HUES64 (cell line): ENCODE data around the gene ZNF750.

ENCODE experiments used
- H3K27ac ChIP-seq: 2 replicates; pipeline ENCODE4 v1.7.0; 2013; ENCODE audit warnings: low read depth, low read length, inconsistent platforms
- H3K27me3 ChIP-seq: 2 replicates; pipeline ENCODE4 v1.6.1; 2013; ENCODE audit warnings: mild to moderate bottlenecking, low read length; ENCODE audit not compliant: insufficient read depth
- H3K36me3 ChIP-seq: 2 replicates; pipeline ENCODE4 v1.6.1; 2013; ENCODE audit warnings: mild to moderate bottlenecking, low read length; ENCODE audit not compliant: insufficient read depth
- H3K4me1 ChIP-seq: 2 replicates; pipeline ENCODE4 v1.6.1; 2013; ENCODE audit warnings: mild to moderate bottlenecking, low read length, moderate library complexity; ENCODE audit not compliant: insufficient read depth
- H3K4me3 ChIP-seq: 2 replicates; pipeline ENCODE4 v1.5.1; 2013; ENCODE audit warnings: mild to moderate bottlenecking, low read length, moderate library complexity
- H3K9ac ChIP-seq: 2 replicates; pipeline ENCODE4 v1.6.1; 2013; ENCODE audit warnings: mild to moderate bottlenecking, low read depth, low read length
- H3K9me3 ChIP-seq: 2 replicates; pipeline ENCODE4 v1.6.1; 2013; ENCODE audit warnings: low read depth, low read length; ENCODE audit not compliant: insufficient read depth
- WGBS: fragments of 150-250, 120-280 bp; methylation state at CpG from one replicate; pipeline ENCODE4 v1.1.7; 2013; ENCODE audit warnings: missing lambda C conversion rate; 5-methylcytosine and 5-hydroxymethylcytosine counted together

The ZNF750 gene

DNA sequence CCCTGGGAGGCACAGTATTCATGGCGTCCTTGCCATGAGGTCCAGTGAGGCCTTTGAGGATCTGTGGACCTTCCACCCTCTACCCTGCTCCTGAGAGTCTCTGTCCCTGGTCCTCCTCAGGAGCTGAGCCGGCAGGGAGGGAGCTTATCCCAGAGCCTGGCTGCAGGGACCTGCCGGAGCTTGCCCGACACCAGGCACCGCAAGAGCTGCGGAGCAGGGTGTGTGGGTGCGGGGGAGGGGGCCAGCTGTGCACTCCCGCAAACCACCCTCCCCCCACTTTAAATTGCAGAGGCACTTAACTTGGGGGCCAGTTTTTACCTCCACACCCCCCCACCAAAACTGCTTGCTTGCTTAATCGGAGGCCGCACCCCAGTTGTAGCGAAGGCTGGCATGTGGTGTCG lies 609 bp upstream of the ZNF750 start:
- H3K4me3 ChIP-seq = no peak overlapping the region
- 92% methylated on average over 7 of the region's 12 CpGs for WGBS
- peaks cover 15% of the 10 kb centered on the region for H3K4me1 ChIP-seq
- no peaks in the 10 kb centered on the region for H3K27me3 ChIP-seq
- no peaks in the 10 kb centered on the region for H3K9me3 ChIP-seq
- peak overlapping the region; percentile 18; the same call in 1 of the 2 replicates for H3K9ac ChIP-seq
- peaks cover 18% of the 10 kb centered on the region for H3K36me3 ChIP-seq
- H3K27ac ChIP-seq = no peak overlapping the region

DNA sequence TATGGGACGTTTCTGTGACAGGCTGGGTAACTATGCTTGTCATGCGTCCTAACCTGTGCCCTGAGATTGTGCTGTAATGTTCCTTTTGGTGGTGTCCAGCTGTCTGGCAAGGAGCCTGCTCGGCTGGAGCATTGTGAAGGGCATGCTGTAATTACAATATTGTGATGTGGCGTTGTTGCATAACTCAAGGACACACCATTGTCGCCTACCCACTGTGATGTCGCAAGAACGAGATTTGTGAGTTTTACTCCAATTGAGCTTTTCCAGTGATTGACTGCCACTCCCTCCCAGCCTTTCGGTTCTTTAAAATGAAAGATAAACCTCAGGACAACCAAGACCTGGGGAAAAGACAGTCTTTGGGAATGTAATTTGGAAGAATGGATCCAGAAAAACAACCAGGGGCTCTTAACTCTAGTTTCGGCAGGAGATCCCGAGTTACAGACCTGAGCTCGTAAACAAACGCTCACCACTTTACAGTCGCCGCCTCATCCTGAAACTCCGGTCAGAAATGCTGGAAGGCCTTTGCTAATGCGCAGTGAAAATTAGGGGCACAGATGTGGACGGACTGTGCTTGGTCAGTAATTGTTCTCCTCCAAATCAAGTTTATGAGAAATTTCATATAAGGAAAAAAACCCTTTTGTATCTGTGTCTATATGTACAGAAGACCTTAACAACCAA lies 1.3 kb downstream of the ZNF750 start:
- H3K27me3 ChIP-seq = no peaks in the 10 kb centered on the region
- H3K9me3 ChIP-seq = no peaks in the 10 kb centered on the region
- no peak overlapping the region for H3K4me3 ChIP-seq
- peaks cover 15% of the 10 kb centered on the region for H3K4me1 ChIP-seq
- H3K9ac ChIP-seq = no peak overlapping the region
- no peak overlapping the region for H3K27ac ChIP-seq
- peaks cover 23% of the 10 kb centered on the region for H3K36me3 ChIP-seq
- 95% methylated on average over 17 of the region's 17 CpGs for WGBS

DNA sequence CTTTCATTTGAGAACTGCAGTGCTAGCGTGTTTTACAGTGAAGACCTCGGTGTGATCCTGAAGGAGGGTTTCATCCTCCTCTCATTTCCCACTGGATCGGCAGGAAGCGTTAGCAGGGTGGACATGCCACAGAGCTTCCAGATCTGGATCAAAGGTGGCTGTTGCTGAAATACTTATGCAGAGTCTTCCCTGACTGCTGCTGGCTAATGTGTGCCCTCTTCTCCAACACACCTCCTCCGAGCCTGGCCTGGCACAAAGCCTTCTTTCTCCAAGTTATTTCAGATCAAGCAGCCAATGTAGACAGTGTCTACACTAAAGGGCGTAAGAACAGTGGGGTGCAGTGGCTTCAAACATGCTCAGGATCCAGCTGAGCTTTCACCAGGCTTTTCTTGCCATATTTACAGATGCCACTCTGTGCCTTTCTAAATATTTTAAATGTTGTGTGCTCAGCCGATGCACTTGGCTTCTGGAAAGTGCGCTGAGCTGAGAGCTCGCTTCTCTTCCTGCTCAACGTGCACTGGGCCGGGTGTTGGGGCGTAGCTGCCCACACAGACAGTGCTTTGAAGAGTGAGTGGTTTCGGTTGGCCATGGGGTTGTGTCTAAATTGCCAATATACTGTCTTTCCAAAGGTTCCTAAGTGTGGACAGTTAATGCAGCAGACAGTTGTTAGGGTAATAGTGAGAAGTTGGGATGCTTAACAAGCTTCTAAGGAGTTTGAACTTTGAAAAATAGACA lies 2.1 kb downstream of the ZNF750 start:
- H3K4me3 ChIP-seq = no peak overlapping the region
- WGBS = 91% methylated on average over 13 of the region's 13 CpGs
- H3K27ac ChIP-seq = no peak overlapping the region
- H3K36me3 ChIP-seq = peaks cover 31% of the 10 kb centered on the region
- peaks cover 15% of the 10 kb centered on the region for H3K4me1 ChIP-seq
- H3K9me3 ChIP-seq = no peaks in the 10 kb centered on the region
- H3K9ac ChIP-seq = no peak overlapping the region
- no peaks in the 10 kb centered on the region for H3K27me3 ChIP-seq

DNA sequence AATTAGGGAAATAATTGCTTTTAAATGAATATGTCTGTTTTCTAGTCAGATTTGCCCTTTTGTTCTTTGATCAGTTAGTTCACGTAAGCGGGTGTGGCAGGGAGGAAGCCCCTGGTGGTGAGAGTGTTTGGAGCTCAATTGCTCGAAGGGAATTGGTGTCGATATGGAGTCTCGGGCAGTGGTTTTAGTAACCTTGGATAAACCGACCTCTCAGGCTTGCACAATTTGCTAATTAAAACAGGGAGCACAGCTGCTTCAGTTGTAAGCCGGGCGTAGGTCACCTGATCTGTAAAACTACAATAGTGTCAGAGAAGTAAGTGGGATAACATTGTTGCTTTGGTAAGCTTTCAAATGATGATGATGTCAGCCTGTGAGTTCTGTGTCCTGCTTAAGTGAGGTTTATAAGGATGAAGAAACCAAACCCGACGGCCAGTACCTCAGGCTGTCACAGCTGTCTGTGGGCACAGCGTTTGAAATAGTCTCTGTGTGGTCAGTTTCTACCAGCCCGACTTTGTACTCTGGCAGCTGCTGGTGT lies 2.9 kb downstream of the ZNF750 start:
- peaks cover 15% of the 10 kb centered on the region for H3K4me1 ChIP-seq
- H3K36me3 ChIP-seq = peaks cover 36% of the 10 kb centered on the region
- no peaks in the 10 kb centered on the region for H3K27me3 ChIP-seq
- H3K27ac ChIP-seq = no peak overlapping the region
- no peaks in the 10 kb centered on the region for H3K9me3 ChIP-seq
- 91% methylated on average over 12 of the region's 12 CpGs for WGBS
- H3K9ac ChIP-seq = no peak overlapping the region
- H3K4me3 ChIP-seq = no peak overlapping the region

DNA sequence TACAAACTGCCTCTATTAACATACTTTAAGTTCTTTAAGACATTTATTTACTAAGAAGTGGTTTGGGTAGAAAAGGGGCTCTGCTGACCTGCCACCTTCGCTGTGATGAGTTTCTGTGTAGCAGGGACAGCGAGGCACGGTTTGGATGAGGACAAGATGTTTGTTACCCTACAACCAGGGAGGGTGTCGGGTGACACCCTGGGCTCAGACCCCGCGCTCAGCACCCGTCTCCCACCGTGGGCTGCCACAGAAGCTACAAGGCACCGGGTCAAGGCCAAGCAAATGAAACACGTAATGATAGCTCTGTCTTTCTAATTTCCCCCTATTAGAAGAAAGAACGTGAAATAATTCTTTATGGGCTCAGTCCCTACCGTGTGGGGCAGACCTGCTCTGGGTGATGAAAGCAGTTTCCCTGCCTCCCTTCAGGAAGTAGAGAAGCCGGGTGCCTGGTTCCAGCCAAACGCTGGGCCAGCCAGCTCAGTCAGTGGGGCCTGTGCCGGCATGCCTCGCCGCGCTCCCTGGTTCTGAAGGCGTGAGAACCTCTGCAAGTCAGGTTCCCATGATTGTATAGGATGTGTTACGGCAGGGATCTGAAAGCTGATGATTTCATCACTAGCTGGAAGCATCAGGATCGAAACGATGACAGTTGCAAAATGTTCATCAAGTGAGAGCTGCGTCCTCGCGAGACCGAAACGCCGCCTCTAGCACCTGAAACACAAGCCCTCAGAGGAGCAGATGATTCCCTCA lies 3.9 kb downstream of the ZNF750 start:
- H3K27me3 ChIP-seq = no peaks in the 10 kb centered on the region
- no peak overlapping the region for H3K9ac ChIP-seq
- H3K4me3 ChIP-seq = no peak overlapping the region
- H3K9me3 ChIP-seq = no peaks in the 10 kb centered on the region
- H3K4me1 ChIP-seq = peaks cover 15% of the 10 kb centered on the region
- H3K27ac ChIP-seq = no peak overlapping the region
- WGBS = 93% methylated on average over 28 of the region's 28 CpGs
- peaks cover 42% of the 10 kb centered on the region for H3K36me3 ChIP-seq

DNA sequence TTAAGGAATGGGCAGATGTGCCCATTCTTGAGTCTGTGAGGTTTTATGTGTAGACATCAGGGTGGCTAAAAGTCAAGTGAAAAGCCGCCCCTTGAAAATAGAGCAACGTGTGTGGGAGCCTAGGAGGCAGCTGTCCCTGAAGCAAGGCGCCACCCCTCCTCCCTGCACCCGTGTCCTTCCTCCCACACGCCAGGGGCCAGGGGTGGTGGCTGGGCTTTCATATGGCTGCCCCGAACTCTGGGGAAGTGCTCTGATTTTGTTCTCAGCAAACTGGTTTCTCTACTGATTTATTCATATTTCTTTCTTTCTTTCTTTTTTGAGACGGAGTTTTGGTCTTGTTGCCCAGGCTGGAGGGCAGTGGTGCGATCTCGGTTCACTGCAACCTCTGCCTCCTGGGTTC lies 4.7 kb downstream of the ZNF750 start:
- peaks cover 45% of the 10 kb centered on the region for H3K36me3 ChIP-seq
- peaks cover 12% of the 10 kb centered on the region for H3K4me1 ChIP-seq
- no peak overlapping the region for H3K4me3 ChIP-seq

DNA sequence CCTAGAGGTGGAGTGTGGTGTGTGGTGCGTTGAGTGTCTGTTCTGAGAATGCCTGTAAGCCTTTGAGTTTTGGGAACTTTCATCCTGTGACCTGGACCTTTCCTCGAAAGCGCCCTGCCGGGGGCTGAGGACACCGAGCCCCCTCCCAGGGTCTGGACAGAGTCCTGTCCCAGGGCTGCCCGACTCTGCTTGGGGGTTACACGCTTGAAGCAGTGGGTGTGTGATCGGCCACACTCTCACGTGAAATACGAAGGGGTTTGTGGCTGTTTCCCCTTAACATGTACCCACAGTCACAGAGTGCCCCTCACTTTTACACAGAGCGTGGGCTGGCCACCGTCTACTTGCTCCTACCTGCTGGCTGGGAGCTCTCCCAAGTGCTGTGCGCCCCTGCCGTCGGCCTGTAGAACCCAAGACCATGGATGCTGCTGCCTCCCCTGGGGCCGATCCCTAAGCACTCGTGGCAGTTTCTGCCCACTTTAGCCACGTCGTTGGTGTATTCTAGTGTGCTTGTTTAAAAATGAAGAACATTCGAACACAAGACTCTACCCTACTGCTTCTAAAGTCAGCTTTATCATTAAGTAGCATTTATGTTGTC lies 6.8 kb downstream of the ZNF750 start:
- 93% methylated on average over 19 of the region's 20 CpGs for WGBS
- Histone ChIP-seq H3K9me3 (no peaks in the 10 kb centered on the region), H3K27me3 (no peaks in the 10 kb centered on the region), H3K9ac (no peak overlapping the region), H3K36me3 (peaks cover 49% of the 10 kb centered on the region), H3K4me1 (peaks cover 5% of the 10 kb centered on the region; the same call in 1 of the 2 replicates), H3K4me3 (no peak overlapping the region), H3K27ac (no peak overlapping the region)

More for the DNA sequence above, 4.7 kb downstream of the ZNF750 start:
- H3K9ac ChIP-seq = no peak overlapping the region
- 89% methylated on average over 9 of the region's 9 CpGs for WGBS
- H3K27ac ChIP-seq = no peak overlapping the region
- H3K9me3 ChIP-seq = no peaks in the 10 kb centered on the region
- no peaks in the 10 kb centered on the region for H3K27me3 ChIP-seq

DNA sequence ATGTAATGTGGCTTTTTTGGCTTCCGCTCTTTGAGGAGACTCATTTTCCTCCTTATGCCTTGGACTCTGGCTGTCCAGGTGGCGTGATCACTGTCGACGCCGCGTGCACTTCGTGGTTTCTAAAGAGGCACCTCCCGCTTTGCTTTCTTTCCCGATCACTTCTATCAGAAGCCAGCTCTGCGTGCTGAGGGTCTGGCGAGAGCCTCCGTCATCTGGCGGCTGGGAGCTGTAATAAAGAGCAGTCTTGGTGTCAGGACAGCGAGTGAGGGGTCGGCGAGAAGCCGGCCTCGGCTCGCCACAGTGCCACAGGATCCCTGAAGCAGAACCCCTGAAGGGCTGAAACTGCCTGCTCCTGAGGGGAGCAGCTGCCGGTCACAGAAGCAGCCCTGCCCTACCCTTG lies 7.4 kb downstream of the ZNF750 start:
- no peaks in the 10 kb centered on the region for H3K27me3 ChIP-seq
- H3K4me3 ChIP-seq = no peak overlapping the region
- no peaks in the 10 kb centered on the region for H3K9me3 ChIP-seq
- H3K27ac ChIP-seq = no peak overlapping the region
- H3K36me3 ChIP-seq = peaks cover 49% of the 10 kb centered on the region
- H3K9ac ChIP-seq = no peak overlapping the region
- 91% methylated on average over 20 of the region's 20 CpGs for WGBS
- H3K4me1 ChIP-seq = peaks cover 5% of the 10 kb centered on the region; the same call in 1 of the 2 replicates

DNA sequence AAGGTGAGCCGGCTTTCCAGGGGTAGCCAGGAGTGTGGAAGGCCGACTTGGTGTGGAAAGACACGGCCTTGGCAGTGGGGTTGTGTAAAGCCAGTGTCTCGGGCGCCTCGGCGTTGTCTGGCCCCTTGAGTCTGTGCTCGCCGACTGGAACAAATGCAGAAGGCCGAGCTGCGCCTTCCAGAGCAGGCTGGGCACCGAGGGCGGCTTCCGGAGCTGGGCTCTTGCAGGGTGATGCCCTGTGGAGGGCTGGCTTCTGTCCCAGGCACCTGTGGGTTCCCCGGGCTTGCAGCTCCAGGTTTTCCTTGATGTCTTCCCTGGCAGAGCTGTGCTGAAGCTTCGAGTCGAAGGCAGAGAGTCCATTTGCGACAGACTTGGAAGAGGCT lies 8.0 kb downstream of the ZNF750 start:
- Histone ChIP-seq H3K27ac (no peak overlapping the region), H3K27me3 (no peaks in the 10 kb centered on the region), H3K9me3 (no peaks in the 10 kb centered on the region), H3K4me3 (no peak overlapping the region), H3K36me3 (peaks cover 54% of the 10 kb centered on the region), H3K9ac (no peak overlapping the region), H3K4me1 (peaks cover 2% of the 10 kb centered on the region; the same call in 1 of the 2 replicates)
- WGBS = 96% methylated on average over 18 of the region's 18 CpGs

DNA sequence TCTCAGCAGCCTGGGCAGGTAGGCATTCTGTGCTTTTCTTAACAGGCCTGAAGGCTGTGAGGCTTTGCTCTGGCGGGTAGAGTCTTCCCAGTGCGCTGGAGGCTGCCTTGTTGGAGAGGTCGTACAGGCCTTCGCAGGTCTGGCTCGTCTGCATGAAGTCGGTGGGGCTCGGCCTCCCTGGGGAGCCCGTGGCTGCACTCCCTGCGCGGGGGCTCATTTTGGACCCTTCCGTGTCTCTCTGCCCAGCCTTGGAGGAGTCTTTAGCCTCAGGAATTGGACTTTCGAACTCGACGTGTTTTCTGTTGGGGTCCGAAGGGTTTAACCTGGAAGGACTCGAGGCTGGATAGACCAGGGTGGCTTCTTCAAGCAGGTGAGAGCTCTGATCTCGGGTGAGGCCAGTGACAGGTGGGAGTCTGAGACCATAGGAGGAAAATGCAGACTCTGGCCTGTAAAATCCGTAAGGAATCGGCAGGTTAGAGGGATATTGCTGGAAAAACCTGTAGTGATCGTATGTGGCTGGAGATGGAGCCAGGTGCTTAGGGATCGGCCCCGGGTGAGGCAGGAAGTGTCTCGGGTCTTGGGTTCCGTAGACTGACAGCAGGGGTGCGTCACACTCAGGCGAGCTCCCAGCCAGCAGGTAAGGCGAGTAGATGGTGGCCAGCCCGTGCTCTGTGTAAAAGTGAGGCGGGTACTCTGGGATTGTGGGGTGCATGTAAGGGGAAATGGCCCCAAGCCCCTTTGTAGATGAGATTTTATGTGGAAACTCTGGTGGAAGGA lies 8.6 kb downstream of the ZNF750 start:
- Histone ChIP-seq H3K36me3 (peaks cover 56% of the 10 kb centered on the region), H3K9ac (no peak overlapping the region), H3K9me3 (no peaks in the 10 kb centered on the region), H3K27ac (no peak overlapping the region), H3K27me3 (no peaks in the 10 kb centered on the region), H3K4me1 (no peaks in the 10 kb centered on the region), H3K4me3 (no peak overlapping the region)
- 91% methylated on average over 29 of the region's 29 CpGs for WGBS
